K562 (cell line): Measurements from ENCODE around the gene SFRP5. TPM values are rescaled to one million over a fixed set of nuclear protein-coding genes. Genes with fewer than 3 reads are reported as not detected.
A peak's percentile ranks its signal among the peaks of the same experiment; 100 is the strongest.

Source experiments
- CEBPB ChIP-seq: fragments of 450-650 bp; IDR thresholded peaks from 2 replicates; pipeline ENCODE4 v1.6.1; 2016; ENCODE audit warnings: missing genetic modification characterization, missing compliant biosample characterization
- DIDO1 ChIP-seq: fragments of 450-650 bp; IDR thresholded peaks from 2 replicates; pipeline ENCODE4 v1.6.1; 2016; ENCODE audit warnings: low read depth, missing biosample characterization, missing genetic modification characterization
- E2F8 ChIP-seq: fragments of 450-650 bp; IDR thresholded peaks from 2 replicates; pipeline ENCODE4 v1.7.1; 2018; ENCODE audit warnings: mild to moderate bottlenecking, low read depth; ENCODE audit not compliant: partially characterized antibody
- HDAC2 ChIP-seq: fragments of 450-650 bp; IDR thresholded peaks from 2 replicates; pipeline ENCODE4 v1.6.1; 2016; ENCODE audit warnings: mild to moderate bottlenecking
- HDAC8 ChIP-seq: fragments of 450-650 bp; IDR thresholded peaks from 2 replicates; pipeline ENCODE4 v1.6.1; 2016; ENCODE audit warnings: mild to moderate bottlenecking, missing genetic modification characterization, moderate library complexity, missing compliant biosample characterization
- HMBOX1 ChIP-seq: sonication (generic); IDR thresholded peaks from 2 replicates; pipeline ENCODE4 v1.6.1; 2016
- IRF9 ChIP-seq: fragments of 450-650 bp; IDR thresholded peaks from 2 replicates; pipeline ENCODE4 v1.6.1; 2016; ENCODE audit warnings: missing biosample characterization, missing genetic modification characterization
- KDM1A ChIP-seq, 2 experiments: fragments of 450-650 bp; IDR thresholded peaks; 2 replicates each; pipeline ENCODE4 v1.6.1; 2016; ENCODE audit warnings: mild to moderate bottlenecking in 2 of 2
- LCOR ChIP-seq: sonication (generic); formaldehyde crosslinking; IDR thresholded peaks from 2 replicates; pipeline ENCODE4 v1.8.0; 2022; ENCODE audit warnings: mild to moderate bottlenecking, missing genetic modification reagents
- MTF1 ChIP-seq: fragments of 250-450 bp; sonication (Bioruptor Pico); IDR thresholded peaks from 2 replicates; pipeline ENCODE4 v1.9.0; 2021; ENCODE audit warnings: moderate library complexity, mild to moderate bottlenecking, inconsistent platforms, borderline replicate concordance
- POLR2AphosphoS5 ChIP-seq: IDR thresholded peaks from 2 replicates; pipeline ENCODE4 v1.6.1; 2011; ENCODE audit warnings: mild to moderate bottlenecking, low read depth, low read length, moderate library complexity; ENCODE audit not compliant: control insufficient read depth, insufficient read depth
- PTRF ChIP-seq: fragments of 450-650 bp; IDR thresholded peaks from 2 replicates; pipeline ENCODE4 v1.6.1; 2016; ENCODE audit warnings: mild to moderate bottlenecking, missing genetic modification characterization, missing compliant biosample characterization
- SMARCE1 ChIP-seq: fragments of 450-650 bp; IDR thresholded peaks from 2 replicates; pipeline ENCODE4 v1.7.1; 2016; ENCODE audit warnings: mild to moderate bottlenecking
- YY1 ChIP-seq, 3 experiments: IDR thresholded peaks; 2 replicates each; pipeline ENCODE4 v1.6.1; 2011; ENCODE audit warnings: low read length in 2 of 3, mild to moderate bottlenecking in 2 of 3, moderate library complexity in 2 of 3, borderline replicate concordance in 1 of 3, control low read depth in 1 of 3, low read depth in 1 of 3; ENCODE audit not compliant: insufficient read depth in 3 of 3, insufficient replicate concordance in 2 of 3, control insufficient read depth in 1 of 3, insufficient read length in 1 of 3; ENCODE audit errors: extremely low read depth in 1 of 3
- polyA plus RNA-seq, 8 experiments: library from polyadenylated mRNA; depleted of rRNA in 4 of 8; stranded (reverse) in 5 of 8; unstranded in 3 of 8; fragments of >200 nt; fragmentation: Nextera tagmentation in 2 of 8; fragmentation: Illumina TruSeq in 1 of 8; extraction: Ambion mirVana in 2 of 8; extraction: Trizol in 1 of 8; gene quantifications; 2 replicates each; pipeline versions ENCODE4 v1.2.1 to v1.2.3, GENCODE V29; 2011 to 2014; ENCODE audit warnings: inconsistent platforms in 1 of 8, missing spikeins in 1 of 8
- total RNA-seq, 7 experiments: library from RNA; depleted of rRNA in 6 of 7; stranded (reverse); fragments of >200 nt in 6 of 7; fragmentation: Illumina TruSeq in 2 of 7; extraction: Trizol in 2 of 7; gene quantifications; 2 replicates each; pipeline versions ENCODE4 v1.2.1 to v1.2.3, GENCODE V29; 2011 to 2021; ENCODE audit warnings: low replicate concordance in 1 of 7

Gene SFRP5
- total and polyA plus RNA-seq, 9 of the 15 experiments (the other 6 are each of a cell fraction or from before 2014, with no cell fraction given), result 0.07 to 0.29 (median 0.13) TPM; not detected in 3

- peak; percentile 73 for TF ChIP-seq SMARCE1
- no peak for TF ChIP-seq IRF9 (tag)
- no peak for TF ChIP-seq YY1 (IDR thresholded peaks at IDR 0.05; ENCODE audit: borderline replicate concordance in 1 of 3, control insufficient read depth in 1 of 3, extremely low read depth in 1 of 3, insufficient read depth in 3 of 3, insufficient read length in 1 of 3, insufficient replicate concordance in 2 of 3, low read depth in 1 of 3, low read length in 2 of 3)
- TF ChIP-seq CEBPB, result no peak
- TF ChIP-seq HMBOX1, result no peak
- TF ChIP-seq HDAC8 (tag), result no peak
- TF ChIP-seq MTF1 (CRISPR knock-in tag), result no peak
- TF ChIP-seq KDM1A (IDR thresholded peaks at IDR 0.05), result peak; percentile 75 to 89
- no peak for TF ChIP-seq E2F8
- TF ChIP-seq HDAC2, result peak; percentile 87
- TF ChIP-seq LCOR (CRISPR knock-in tag), result no peak
- TF ChIP-seq DIDO1 (tag), result no peak
- peak; percentile 41; the same call in 1 of the 2 replicates for TF ChIP-seq POLR2AphosphoS5
- TF ChIP-seq PTRF (tag), result no peak
Observed at GRCh38 chr10:97771913-97772823, at the start of gene SFRP5 (continued).
